Vagina (tissue), 2 donors: Measurements from ENCODE around the gene SIAH3.

Experiments used
- POLR2A ChIP-seq, 2 donors: fragments of 450-650 bp; IDR thresholded peaks; one replicate each; pipeline ENCODE4 v1.6.1; 2017; ENCODE audit warnings: antibody characterized with exemption in 2 of 2, mild to moderate bottlenecking in 2 of 2, moderate library complexity in 2 of 2
- POLR2AphosphoS5 ChIP-seq, 2 donors: sonication (generic); formaldehyde crosslinking; IDR thresholded peaks; one replicate each; pipeline ENCODE4 v1.9.0; 2017; ENCODE audit warnings: antibody characterized with exemption in 2 of 2, mild to moderate bottlenecking in 2 of 2, low read depth in 1 of 2; ENCODE audit not compliant: insufficient read depth in 1 of 2
- TF ChIP-seq, protein P1 (sequence below), 3 experiments: fragments of 450-650 bp in 2 of 3; fragments of 200-600 bp in 1 of 3; sonication (generic) in 1 of 3; IDR thresholded peaks; one replicate each; pipeline ENCODE4 v1.5.1; 2017 to 2019; ENCODE audit warnings: antibody characterized with exemption in 3 of 3, mild to moderate bottlenecking in 2 of 3, moderate library complexity in 2 of 3

DNA sequence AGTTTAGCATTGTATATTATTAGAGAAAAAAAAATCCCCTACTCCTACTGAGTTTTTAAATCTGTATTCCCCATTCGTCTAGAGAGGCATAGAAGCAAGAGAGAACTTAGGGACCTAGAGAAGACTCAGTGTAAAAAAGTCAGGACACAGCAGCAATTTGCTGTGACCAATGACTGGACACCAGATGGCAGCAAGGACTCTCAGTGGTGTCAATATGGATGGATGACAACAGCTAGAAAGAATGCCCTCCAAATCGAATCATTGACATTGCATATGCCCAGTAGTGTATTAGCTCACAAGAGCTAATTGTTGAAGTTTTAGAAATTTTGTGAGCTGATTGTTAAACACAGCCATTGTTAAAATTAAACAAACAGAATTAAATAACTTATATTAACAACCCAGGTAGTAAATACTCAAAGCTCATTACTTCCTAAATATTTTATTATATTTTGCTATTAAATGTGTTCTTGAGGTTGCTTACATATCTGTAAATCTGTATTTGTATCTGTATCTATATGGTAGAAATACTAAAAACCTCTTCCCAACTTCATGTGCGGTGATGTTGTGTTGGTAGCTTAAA lies 43.9 kb downstream of the SIAH3 start:
- TF ChIP-seq POLR2A (IDR thresholded peaks at IDR 0.05), result no peak
- TF ChIP-seq, protein P1, sequence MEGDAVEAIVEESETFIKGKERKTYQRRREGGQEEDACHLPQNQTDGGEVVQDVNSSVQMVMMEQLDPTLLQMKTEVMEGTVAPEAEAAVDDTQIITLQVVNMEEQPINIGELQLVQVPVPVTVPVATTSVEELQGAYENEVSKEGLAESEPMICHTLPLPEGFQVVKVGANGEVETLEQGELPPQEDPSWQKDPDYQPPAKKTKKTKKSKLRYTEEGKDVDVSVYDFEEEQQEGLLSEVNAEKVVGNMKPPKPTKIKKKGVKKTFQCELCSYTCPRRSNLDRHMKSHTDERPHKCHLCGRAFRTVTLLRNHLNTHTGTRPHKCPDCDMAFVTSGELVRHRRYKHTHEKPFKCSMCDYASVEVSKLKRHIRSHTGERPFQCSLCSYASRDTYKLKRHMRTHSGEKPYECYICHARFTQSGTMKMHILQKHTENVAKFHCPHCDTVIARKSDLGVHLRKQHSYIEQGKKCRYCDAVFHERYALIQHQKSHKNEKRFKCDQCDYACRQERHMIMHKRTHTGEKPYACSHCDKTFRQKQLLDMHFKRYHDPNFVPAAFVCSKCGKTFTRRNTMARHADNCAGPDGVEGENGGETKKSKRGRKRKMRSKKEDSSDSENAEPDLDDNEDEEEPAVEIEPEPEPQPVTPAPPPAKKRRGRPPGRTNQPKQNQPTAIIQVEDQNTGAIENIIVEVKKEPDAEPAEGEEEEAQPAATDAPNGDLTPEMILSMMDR (IDR thresholded peaks at IDR 0.05), result no peak
- no peak for TF ChIP-seq POLR2AphosphoS5 (IDR thresholded peaks at IDR 0.05; ENCODE audit: insufficient read depth in 1 of 2, low read depth in 1 of 2)
